Subcutaneous abdominal adipose tissue (tissue), 5 donors: Measurements from ENCODE around the gene SPDEF.

Source experiments
- H3K27ac ChIP-seq: one replicate; pipeline ENCODE4 v1.7.0; 2013; ENCODE audit warnings: low read depth, mild to moderate bottlenecking, inconsistent platforms, low read length, moderate library complexity
- H3K27me3 ChIP-seq, 5 donors: one replicate each; pipeline ENCODE4 v1.7.0; 2013; ENCODE audit warnings: low read length in 5 of 5, inconsistent platforms in 1 of 5; ENCODE audit not compliant: control insufficient read depth in 5 of 5, insufficient read depth in 4 of 5
- H3K36me3 ChIP-seq, 5 donors: one replicate each; pipeline ENCODE4 v1.7.0; 2013; ENCODE audit warnings: low read length in 5 of 5; ENCODE audit not compliant: control insufficient read depth in 5 of 5, insufficient read depth in 5 of 5
- H3K4me1 ChIP-seq, 5 donors: one replicate each; pipeline ENCODE4 v1.7.0; 2013; ENCODE audit warnings: low read length in 5 of 5, mild to moderate bottlenecking in 3 of 5, moderate library complexity in 1 of 5; ENCODE audit not compliant: control insufficient read depth in 5 of 5, insufficient read depth in 5 of 5
- H3K4me3 ChIP-seq, 5 donors: one replicate each; pipeline ENCODE4 v1.7.0; 2013; ENCODE audit warnings: low read length in 5 of 5, low read depth in 1 of 5
- H3K9ac ChIP-seq, 5 donors: one replicate each; pipeline ENCODE4 v1.7.0; 2013; ENCODE audit warnings: low read length in 5 of 5, mild to moderate bottlenecking in 4 of 5, moderate library complexity in 3 of 5
- H3K9me3 ChIP-seq, 5 donors: one replicate each; pipeline ENCODE4 v1.7.0; 2013; ENCODE audit warnings: low read length in 5 of 5; ENCODE audit not compliant: control insufficient read depth in 5 of 5
- donor health status: healthy.
- donor health status: healthy.
- donor health status: healthy.
- donor health status: healthy.
- donor health status: healthy.

SPDEF gene

DNA sequence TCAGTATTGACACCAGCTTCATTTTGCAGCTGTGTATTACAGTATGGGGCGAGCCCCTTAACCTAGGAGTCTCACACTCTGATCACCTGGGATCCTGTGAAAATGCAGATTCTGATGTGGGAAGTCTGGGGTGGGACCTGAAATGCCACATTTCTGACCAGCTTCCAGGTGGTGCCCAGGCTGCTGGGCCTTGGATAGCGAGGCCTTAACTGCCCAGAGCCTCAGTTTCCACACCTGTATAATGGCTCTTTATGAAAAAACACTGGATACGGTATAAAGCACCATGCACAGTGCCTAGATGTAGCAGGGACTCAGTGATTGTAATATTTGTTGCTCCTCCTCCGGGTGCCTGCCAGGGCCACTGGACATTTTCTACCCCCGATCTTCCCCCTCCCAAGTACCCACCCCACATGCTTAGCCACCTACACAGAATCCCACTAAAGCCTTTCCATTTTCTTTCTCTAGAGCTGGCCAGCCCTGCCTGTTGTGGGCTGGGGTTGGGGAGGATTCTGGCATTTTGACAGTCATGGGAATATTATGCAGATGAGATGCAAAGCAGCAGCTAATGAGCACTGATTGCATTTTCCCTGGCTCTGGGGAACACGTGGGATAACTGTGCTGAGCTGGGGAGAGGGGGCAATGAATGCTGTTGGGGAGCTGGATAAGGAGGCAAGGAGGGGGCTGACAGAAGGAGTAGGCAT lies 44.8 kb downstream of the SPDEF start:
- peaks cover 0 to 6% (median 0%) of the 10 kb centered on the region in 5 donors for H3K4me1 ChIP-seq
- H3K4me3 ChIP-seq = no peak overlapping the region
- H3K27ac ChIP-seq = no peak overlapping the region
- no peaks in the 10 kb centered on the region for H3K36me3 ChIP-seq
- H3K27me3 ChIP-seq = peaks cover 4 to 23% (median 22%) of the 10 kb centered on the region in 5 donors
- no peak overlapping the region for H3K9ac ChIP-seq
- H3K9me3 ChIP-seq = peaks cover 0 to 6% (median 0%) of the 10 kb centered on the region in 5 donors

DNA sequence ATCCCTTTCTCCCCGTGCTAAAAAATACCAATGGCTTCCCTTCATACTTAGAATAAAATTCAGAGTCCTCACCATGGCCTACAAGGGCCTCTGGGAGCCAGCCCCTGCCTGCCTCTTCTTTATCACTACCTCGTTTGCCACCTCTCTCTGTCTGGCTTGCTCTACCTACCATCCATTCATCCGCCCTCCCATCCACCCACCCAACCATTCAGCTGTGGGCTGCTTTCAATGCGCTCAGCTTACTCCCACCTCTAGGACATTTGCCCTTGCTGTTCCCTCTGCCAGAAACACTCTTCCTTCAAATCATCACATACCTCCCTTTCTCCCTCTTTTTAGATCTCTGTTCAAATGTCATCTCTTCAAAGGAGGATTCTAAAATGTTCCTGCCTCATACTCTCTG lies 45.8 kb downstream of the SPDEF start:
- no peaks in the 10 kb centered on the region for H3K36me3 ChIP-seq
- H3K4me1 ChIP-seq = peaks cover 0 to 6% (median 0%) of the 10 kb centered on the region in 5 donors
- no peak overlapping the region for H3K27ac ChIP-seq
- H3K9ac ChIP-seq = no peak overlapping the region
- H3K9me3 ChIP-seq = peaks cover 0 to 6% (median 0%) of the 10 kb centered on the region in 5 donors
- no peak overlapping the region for H3K4me3 ChIP-seq
- peaks cover 3 to 14% (median 13%) of the 10 kb centered on the region in 5 donors for H3K27me3 ChIP-seq

DNA sequence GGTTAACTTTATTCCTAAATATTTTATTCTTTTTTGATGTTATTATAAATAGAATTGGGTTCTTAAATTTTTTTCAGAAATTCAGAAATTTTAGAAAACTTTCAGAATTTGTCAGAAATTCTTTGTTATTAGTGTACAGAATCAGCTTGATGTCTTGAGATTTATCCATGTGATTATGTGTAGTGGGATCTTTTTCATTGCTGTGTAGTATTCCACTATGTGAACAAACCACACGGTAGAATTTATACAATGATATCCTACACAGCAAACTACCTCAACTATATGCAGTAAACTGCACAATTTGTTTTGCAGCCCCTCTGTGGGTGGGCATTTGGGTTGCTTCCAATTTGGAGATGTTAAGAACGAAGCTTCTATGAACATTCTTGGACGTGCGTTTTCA lies 46.3 kb downstream of the SPDEF start:
- Histone ChIP-seq H3K9ac (no peak overlapping the region), H3K36me3 (no peaks in the 10 kb centered on the region), H3K4me3 (no peak overlapping the region), H3K27me3 (peaks cover 0 to 9% (median 8%) of the 10 kb centered on the region in 5 donors), H3K27ac (no peak overlapping the region), H3K9me3 (peaks cover 0 to 6% (median 0%) of the 10 kb centered on the region in 5 donors), H3K4me1 (peaks cover 0 to 3% (median 0%) of the 10 kb centered on the region in 5 donors)

DNA sequence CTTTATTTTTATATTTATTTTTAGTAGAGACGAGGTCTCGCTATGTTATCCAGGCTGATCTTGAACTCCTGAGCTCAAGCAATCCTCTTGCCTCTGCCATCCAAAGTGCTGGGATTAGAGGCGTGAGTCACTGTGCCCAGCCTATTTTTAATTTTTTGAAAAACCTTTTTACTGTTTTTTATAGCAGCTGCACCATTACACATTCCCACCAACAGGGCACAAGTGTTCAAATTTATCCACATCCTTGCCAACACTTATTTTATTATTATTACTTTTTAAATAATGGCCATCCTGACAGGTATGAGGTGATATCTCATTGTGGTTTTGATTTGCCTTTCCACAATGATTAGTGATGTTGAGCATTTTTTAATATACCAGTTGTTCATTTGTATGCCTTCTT lies 47.7 kb downstream of the SPDEF start:
- H3K9me3 ChIP-seq = peaks cover 0 to 6% (median 0%) of the 10 kb centered on the region in 5 donors
- H3K27ac ChIP-seq = no peak overlapping the region
- no peak overlapping the region for H3K9ac ChIP-seq
- no peak overlapping the region for H3K4me3 ChIP-seq
- no peaks in the 10 kb centered on the region for H3K4me1 ChIP-seq
- H3K36me3 ChIP-seq = no peaks in the 10 kb centered on the region
- H3K27me3 ChIP-seq = peaks cover 0 to 4% (median 0%) of the 10 kb centered on the region in 5 donors

DNA sequence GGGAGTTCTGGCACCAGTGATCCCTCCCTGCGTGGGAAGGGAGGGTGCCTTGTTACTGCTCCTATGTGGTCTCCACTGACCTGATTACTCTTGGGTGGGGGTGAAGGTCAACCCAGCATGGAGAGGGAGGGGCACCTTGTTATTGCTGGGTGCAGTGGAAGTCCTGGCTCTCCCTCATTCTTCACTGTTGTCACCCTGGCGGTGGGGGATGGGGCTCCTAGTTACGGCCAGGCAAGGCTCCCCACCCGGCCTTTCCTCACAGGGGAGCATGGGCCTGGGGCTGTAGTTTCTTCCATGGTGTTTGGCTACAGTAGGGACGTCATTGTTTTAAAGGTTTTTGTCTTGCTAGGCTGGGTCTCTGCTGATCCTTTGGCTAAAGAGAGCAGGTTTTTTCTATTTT lies 49.4 kb downstream of the SPDEF start:
- Histone ChIP-seq H3K27me3 (peaks cover 0 to 3% (median 0%) of the 10 kb centered on the region in 5 donors), H3K36me3 (no peaks in the 10 kb centered on the region), H3K4me1 (no peaks in the 10 kb centered on the region), H3K27ac (no peak overlapping the region), H3K9me3 (peaks cover 0 to 15% (median 3%) of the 10 kb centered on the region in 5 donors), H3K4me3 (no peak overlapping the region), H3K9ac (no peak overlapping the region)

DNA sequence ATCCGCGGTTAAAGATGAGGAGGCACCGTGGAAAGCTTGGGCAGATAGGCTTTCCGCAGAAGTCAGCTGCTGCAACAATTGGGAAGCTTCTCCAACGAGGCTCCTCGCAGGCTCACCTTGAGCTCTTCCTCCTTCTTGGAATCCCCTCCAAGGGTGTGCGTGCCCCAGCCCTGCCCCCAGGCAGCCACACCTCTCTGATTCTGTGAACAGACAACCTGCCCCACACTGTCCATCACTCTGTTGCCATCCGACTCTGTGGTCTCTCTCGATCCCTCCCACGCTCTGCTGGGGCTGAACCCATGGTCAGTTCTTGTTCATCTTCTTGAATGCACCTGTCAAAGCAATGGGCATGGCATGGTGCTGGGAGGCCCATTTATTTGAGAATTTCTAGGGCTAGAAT lies 58.7 kb downstream of the SPDEF start:
- Histone ChIP-seq H3K9me3 (peaks cover 8 to 11% (median 8%) of the 10 kb centered on the region in 5 donors), H3K27ac (no peak overlapping the region), H3K4me3 (no peak overlapping the region), H3K27me3 (peaks cover 0 to 8% (median 0%) of the 10 kb centered on the region in 5 donors), H3K4me1 (no peaks in the 10 kb centered on the region), H3K9ac (no peak overlapping the region), H3K36me3 (no peaks in the 10 kb centered on the region)

DNA sequence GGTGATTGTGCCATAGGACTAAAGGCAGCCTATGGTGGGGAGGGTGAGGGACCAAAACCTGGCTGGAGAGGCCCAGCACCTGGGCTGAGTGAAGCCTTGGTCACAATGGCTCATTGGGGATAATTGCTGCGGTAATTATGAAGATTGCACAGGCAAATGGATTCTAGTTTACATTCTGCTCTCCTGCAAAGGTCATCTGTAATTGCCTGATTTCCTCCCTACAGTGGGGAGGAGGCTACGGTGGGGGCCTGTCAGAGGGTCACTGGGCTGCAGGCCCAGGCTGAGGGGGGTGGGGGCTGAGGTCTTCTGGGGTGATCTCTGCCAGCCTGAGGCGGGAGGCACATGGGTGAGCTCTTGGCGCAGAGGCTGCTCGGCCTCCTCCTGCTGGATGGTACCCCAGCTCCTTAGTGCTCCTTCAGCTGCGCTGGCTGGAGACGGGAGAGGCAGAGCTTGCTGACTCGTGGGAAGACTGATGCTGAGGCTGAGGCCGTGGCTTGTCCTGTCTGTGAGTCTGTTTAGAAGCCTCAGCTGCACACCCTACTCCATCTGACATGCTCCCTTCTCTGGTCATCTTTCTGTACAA lies 59.9 kb downstream of the SPDEF start:
- no peaks in the 10 kb centered on the region for H3K36me3 ChIP-seq
- H3K27ac ChIP-seq = no peak overlapping the region
- no peak overlapping the region for H3K4me3 ChIP-seq
- peaks cover 0 to 8% (median 0%) of the 10 kb centered on the region in 5 donors for H3K27me3 ChIP-seq
- no peak overlapping the region for H3K9ac ChIP-seq
- peaks cover 0 to 2% (median 0%) of the 10 kb centered on the region in 5 donors for H3K4me1 ChIP-seq
- peaks cover 4 to 8% (median 6%) of the 10 kb centered on the region in 5 donors for H3K9me3 ChIP-seq

DNA sequence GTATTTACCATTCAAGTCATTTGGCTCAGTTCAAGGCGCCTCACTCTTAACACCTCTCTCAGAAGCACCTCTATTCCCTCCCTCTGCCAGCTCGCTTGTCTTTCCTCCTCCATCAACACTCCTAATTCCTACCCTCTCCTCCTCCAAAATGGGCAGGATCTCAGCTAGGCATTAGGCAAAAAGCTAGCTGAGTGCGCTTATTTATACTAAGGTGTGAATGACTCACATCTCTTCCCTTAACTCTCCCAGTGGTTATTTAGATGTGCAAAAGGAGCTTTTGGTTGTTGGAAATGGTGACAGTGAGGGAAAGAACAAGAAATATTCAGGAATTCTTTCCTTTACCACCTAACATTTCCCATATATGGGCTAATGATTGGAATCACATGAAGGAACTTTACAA lies 61.2 kb downstream of the SPDEF start:
- no peak overlapping the region for H3K27ac ChIP-seq
- no peak overlapping the region for H3K4me3 ChIP-seq
- no peak overlapping the region for H3K9ac ChIP-seq
- H3K27me3 ChIP-seq = peaks cover 0 to 8% (median 0%) of the 10 kb centered on the region in 5 donors
- H3K9me3 ChIP-seq = peaks cover 0 to 1% (median 0%) of the 10 kb centered on the region in 5 donors
- peaks cover 0 to 7% (median 0%) of the 10 kb centered on the region in 5 donors for H3K4me1 ChIP-seq
- no peaks in the 10 kb centered on the region for H3K36me3 ChIP-seq

DNA sequence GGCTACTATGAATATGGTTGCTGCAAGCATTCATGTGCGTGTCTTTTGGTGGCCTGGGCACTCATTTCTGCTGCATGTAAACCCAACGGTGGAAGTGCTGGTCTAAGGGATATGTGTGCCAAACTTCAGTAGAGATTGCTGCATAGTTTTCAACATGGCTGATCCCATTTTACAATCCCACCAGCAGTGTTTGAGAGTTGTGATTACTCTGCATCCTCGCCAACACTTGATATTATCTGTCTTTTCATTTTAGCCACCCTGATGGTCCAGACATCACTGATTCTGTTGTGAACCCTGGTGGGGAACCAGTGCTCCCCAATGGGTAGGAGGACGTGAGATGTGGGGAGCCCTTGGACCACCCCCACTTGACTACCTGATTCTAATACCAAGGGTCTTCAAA lies 62.8 kb downstream of the SPDEF start:
- Histone ChIP-seq H3K27ac (no peak overlapping the region), H3K4me3 (no peak overlapping the region), H3K9me3 (no peaks in the 10 kb centered on the region), H3K36me3 (no peaks in the 10 kb centered on the region), H3K9ac (no peak overlapping the region), H3K4me1 (peaks cover 0 to 7% (median 0%) of the 10 kb centered on the region in 5 donors), H3K27me3 (peaks cover 0 to 8% (median 0%) of the 10 kb centered on the region in 5 donors)

DNA sequence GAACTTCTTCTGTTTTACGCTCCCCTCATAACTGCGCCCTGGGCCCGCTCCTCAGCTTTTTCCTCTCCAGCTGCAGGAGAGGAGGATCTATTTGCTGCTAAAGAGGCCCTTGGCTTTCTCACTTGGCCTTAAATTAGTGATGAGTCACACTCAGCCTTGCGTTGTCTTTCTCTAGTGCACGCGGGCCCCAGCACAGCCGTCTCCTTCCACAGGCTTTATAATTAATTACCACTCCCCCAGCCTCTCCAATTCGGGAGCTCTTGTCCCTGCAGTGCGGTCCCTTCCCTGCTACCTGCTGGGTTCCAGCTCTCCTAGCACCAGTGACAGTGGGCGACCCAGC lies 65.1 kb downstream of the SPDEF start:
- H3K4me1 ChIP-seq = peaks cover 0 to 7% (median 0%) of the 10 kb centered on the region in 5 donors
- H3K9ac ChIP-seq = no peak overlapping the region
- H3K36me3 ChIP-seq = no peaks in the 10 kb centered on the region
- H3K9me3 ChIP-seq = no peaks in the 10 kb centered on the region
- H3K4me3 ChIP-seq = peak overlapping the region in 4 of 5 donors; percentile 3 to 27 (median 8)
- H3K27ac ChIP-seq = no peak overlapping the region
- H3K27me3 ChIP-seq = no peaks in the 10 kb centered on the region
